Measurements from ENCODE around the gene GZF1.

GZF1 gene

DNA sequence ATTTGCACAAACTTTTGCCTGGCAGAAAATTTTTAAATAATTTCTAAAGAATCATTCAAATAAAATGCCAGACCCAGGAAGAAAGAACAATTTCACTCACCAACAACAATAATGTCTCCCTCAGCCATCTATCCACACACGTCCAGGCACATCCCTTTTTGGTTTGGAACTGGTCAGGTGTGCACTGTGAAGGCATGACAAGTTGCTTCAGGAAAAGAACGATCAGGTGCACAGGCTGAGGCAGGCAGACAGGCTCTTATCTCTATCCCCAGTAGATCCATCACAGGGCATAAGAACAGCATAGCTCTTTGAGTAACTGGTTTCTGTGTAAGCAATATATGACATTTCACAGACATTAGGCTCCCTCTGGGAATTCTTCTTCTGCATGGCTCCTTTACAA, 29.5 kb upstream of the GZF1 start:
- H2AFZ ChIP-seq (ENCODE audit: insufficient read depth, low read length, poor library complexity) = no peak overlapping the region
- H3K14ac ChIP-seq (ENCODE audit: low read length) = no peak overlapping the region
- no peak overlapping the region for H4K12ac ChIP-seq (ENCODE audit: low read depth, low read length)
- no peak overlapping the region for H3K4me2 ChIP-seq (ENCODE audit: low read length)
- H3K36me3 ChIP-seq (ENCODE audit: control insufficient read depth in 1 of 2, insufficient read depth in 2 of 2, low read length in 2 of 2) = no peaks in the 10 kb centered on the region
- no peak overlapping the region for H2BK5ac ChIP-seq (ENCODE audit: low read depth, low read length, poor library complexity)
- no peak overlapping the region for H3K23ac ChIP-seq (ENCODE audit: low read length)
- H3K9ac ChIP-seq (ENCODE audit: low read length) = no peak overlapping the region
- H3K9me3 ChIP-seq (ENCODE audit: insufficient read depth, low read depth, low read length) = peaks cover 4% of the 10 kb centered on the region
- DNase-seq = no peak
- H4K91ac ChIP-seq (ENCODE audit: low read depth, low read length) = no peak overlapping the region
- H3K27me3 ChIP-seq (ENCODE audit: insufficient read depth, low read length) = no peaks in the 10 kb centered on the region
- WGBS (ENCODE audit: extremely low coverage, insufficient coverage, insufficient read length) = no CpG with 5 or more reads among the region's 2 CpGs
- H3K4me3 ChIP-seq (ENCODE audit: low read depth, low read length) = no peak overlapping the region
- no peak overlapping the region for H2BK120ac ChIP-seq (ENCODE audit: insufficient read depth, low read length, poor library complexity)
- no peak overlapping the region for H2AK5ac ChIP-seq (ENCODE audit: low read length)
- H3K4me1 ChIP-seq (ENCODE audit: control insufficient read depth in 1 of 2, insufficient read depth in 2 of 2, low read length in 2 of 2) = no peaks in the 10 kb centered on the region
- H3K79me1 ChIP-seq (ENCODE audit: low read length) = no peaks in the 10 kb centered on the region
- H3K18ac ChIP-seq (ENCODE audit: low read length) = no peak overlapping the region
- no peak overlapping the region for H4K8ac ChIP-seq (ENCODE audit: low read depth, low read length)
- H2BK12ac ChIP-seq (ENCODE audit: low read length) = no peak overlapping the region
- no peaks in the 10 kb centered on the region for H3K79me2 ChIP-seq (ENCODE audit: control insufficient read depth, insufficient read depth, low read length, poor library complexity)
- no peak overlapping the region for H3K4ac ChIP-seq (ENCODE audit: low read depth, low read length)
- no peak overlapping the region for H3K27ac ChIP-seq (ENCODE audit: low read depth, low read length)

GRCh38 chr20:23334111-23334510, 27.9 kb upstream of the GZF1 start:
- Histone ChIP-seq H4K8ac (ENCODE audit: low read depth, low read length) (no peak overlapping the region), H3K14ac (ENCODE audit: low read length) (no peak overlapping the region), H2BK12ac (ENCODE audit: low read length) (no peak overlapping the region), H3K9me3 (ENCODE audit: insufficient read depth, low read depth, low read length) (no peaks in the 10 kb centered on the region), H2AFZ (ENCODE audit: insufficient read depth, low read length, poor library complexity) (no peak overlapping the region), H3K9ac (ENCODE audit: low read length) (no peak overlapping the region), H3K27me3 (ENCODE audit: insufficient read depth, low read length) (no peaks in the 10 kb centered on the region), H3K4me1 (ENCODE audit: control insufficient read depth in 1 of 2, insufficient read depth in 2 of 2, low read length in 2 of 2) (no peaks in the 10 kb centered on the region), H3K18ac (ENCODE audit: low read length) (no peak overlapping the region), H2BK120ac (ENCODE audit: insufficient read depth, low read length, poor library complexity) (no peak overlapping the region), H3K4ac (ENCODE audit: low read depth, low read length) (no peak overlapping the region), H3K23ac (ENCODE audit: low read length) (no peak overlapping the region), H3K79me2 (ENCODE audit: control insufficient read depth, insufficient read depth, low read length, poor library complexity) (no peaks in the 10 kb centered on the region), H4K12ac (ENCODE audit: low read depth, low read length) (no peak overlapping the region), H3K36me3 (ENCODE audit: control insufficient read depth in 1 of 2, insufficient read depth in 2 of 2, low read length in 2 of 2) (no peaks in the 10 kb centered on the region), H3K4me2 (ENCODE audit: low read length) (no peak overlapping the region), H3K79me1 (ENCODE audit: low read length) (no peaks in the 10 kb centered on the region), H4K91ac (ENCODE audit: low read depth, low read length) (no peak overlapping the region), H2AK5ac (ENCODE audit: low read length) (no peak overlapping the region), H3K4me3 (ENCODE audit: low read depth, low read length) (no peak overlapping the region), H2BK5ac (ENCODE audit: low read depth, low read length, poor library complexity) (no peak overlapping the region), H3K27ac (ENCODE audit: low read depth, low read length) (no peak overlapping the region)
- no CpG with 5 or more reads among the region's 3 CpGs for WGBS (ENCODE audit: extremely low coverage, insufficient coverage, insufficient read length)
- no peak for DNase-seq

- Histone ChIP-seq H3K23ac (ENCODE audit: low read length) (no peak overlapping the region), H3K79me1 (ENCODE audit: low read length) (no peaks in the 10 kb centered on the region), H4K91ac (ENCODE audit: low read depth, low read length) (no peak overlapping the region), H2BK5ac (ENCODE audit: low read depth, low read length, poor library complexity) (no peak overlapping the region), H3K9ac (ENCODE audit: low read length) (no peak overlapping the region), H3K4me3 (ENCODE audit: low read depth, low read length) (no peak overlapping the region), H4K8ac (ENCODE audit: low read depth, low read length) (no peak overlapping the region), H3K4ac (ENCODE audit: low read depth, low read length) (no peak overlapping the region), H3K4me2 (ENCODE audit: low read length) (no peak overlapping the region), H3K18ac (ENCODE audit: low read length) (no peak overlapping the region), H3K9me3 (ENCODE audit: insufficient read depth, low read depth, low read length) (peaks cover 3% of the 10 kb centered on the region), H3K14ac (ENCODE audit: low read length) (no peak overlapping the region), H3K27ac (ENCODE audit: low read depth, low read length) (no peak overlapping the region), H2BK120ac (ENCODE audit: insufficient read depth, low read length, poor library complexity) (no peak overlapping the region), H4K12ac (ENCODE audit: low read depth, low read length) (no peak overlapping the region), H2AFZ (ENCODE audit: insufficient read depth, low read length, poor library complexity) (no peak overlapping the region), H2BK12ac (ENCODE audit: low read length) (no peak overlapping the region), H3K27me3 (ENCODE audit: insufficient read depth, low read length) (no peaks in the 10 kb centered on the region), H3K79me2 (ENCODE audit: control insufficient read depth, insufficient read depth, low read length, poor library complexity) (no peaks in the 10 kb centered on the region), H3K36me3 (ENCODE audit: control insufficient read depth in 1 of 2, insufficient read depth in 2 of 2, low read length in 2 of 2) (no peaks in the 10 kb centered on the region), H3K4me1 (ENCODE audit: control insufficient read depth in 1 of 2, insufficient read depth in 2 of 2, low read length in 2 of 2) (no peaks in the 10 kb centered on the region), H2AK5ac (ENCODE audit: low read length) (no peak overlapping the region)
- no peak for DNase-seq
- no CpG with 5 or more reads among the region's 5 CpGs for WGBS (ENCODE audit: extremely low coverage, insufficient coverage, insufficient read length)
Observed at GRCh38 chr20:23335521-23335920, 26.5 kb upstream of the GZF1 start.

DNA sequence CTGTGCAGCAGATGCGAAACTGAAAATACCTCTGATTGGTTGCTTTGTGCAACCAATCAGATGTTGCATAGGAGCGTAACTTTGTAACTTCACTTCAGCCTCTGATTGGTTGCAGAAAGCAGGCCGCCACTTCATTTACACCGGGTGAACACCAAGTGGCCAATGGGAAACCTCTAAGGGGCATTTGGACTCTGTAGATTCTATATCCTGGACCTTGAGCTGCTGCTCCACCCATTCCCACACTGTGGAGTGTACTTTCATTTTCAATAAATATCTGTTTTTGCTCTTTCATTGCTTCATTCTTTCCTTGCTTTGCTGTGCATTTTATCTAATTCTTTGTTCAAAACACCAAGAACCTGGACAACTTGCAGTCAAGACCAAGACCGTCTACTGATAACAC, 25.5 kb upstream of the GZF1 start:
- H3K27ac ChIP-seq (ENCODE audit: low read depth, low read length) = no peak overlapping the region
- no peak for DNase-seq
- H2AK5ac ChIP-seq (ENCODE audit: low read length) = no peak overlapping the region
- no peak overlapping the region for H3K14ac ChIP-seq (ENCODE audit: low read length)
- no peaks in the 10 kb centered on the region for H3K79me2 ChIP-seq (ENCODE audit: control insufficient read depth, insufficient read depth, low read length, poor library complexity)
- no CpG with 5 or more reads among the region's 5 CpGs for WGBS (ENCODE audit: extremely low coverage, insufficient coverage, insufficient read length)
- no peak overlapping the region for H3K9ac ChIP-seq (ENCODE audit: low read length)
- no peak overlapping the region for H3K4ac ChIP-seq (ENCODE audit: low read depth, low read length)
- H4K12ac ChIP-seq (ENCODE audit: low read depth, low read length) = no peak overlapping the region
- no peaks in the 10 kb centered on the region for H3K27me3 ChIP-seq (ENCODE audit: insufficient read depth, low read length)
- H2BK120ac ChIP-seq (ENCODE audit: insufficient read depth, low read length, poor library complexity) = no peak overlapping the region
- H4K91ac ChIP-seq (ENCODE audit: low read depth, low read length) = no peak overlapping the region
- H3K36me3 ChIP-seq (ENCODE audit: control insufficient read depth in 1 of 2, insufficient read depth in 2 of 2, low read length in 2 of 2) = no peaks in the 10 kb centered on the region
- H2BK12ac ChIP-seq (ENCODE audit: low read length) = no peak overlapping the region
- no peak overlapping the region for H2AFZ ChIP-seq (ENCODE audit: insufficient read depth, low read length, poor library complexity)
- H3K4me2 ChIP-seq (ENCODE audit: low read length) = no peak overlapping the region
- peaks cover 3% of the 10 kb centered on the region for H3K9me3 ChIP-seq (ENCODE audit: insufficient read depth, low read depth, low read length)
- no peak overlapping the region for H3K18ac ChIP-seq (ENCODE audit: low read length)
- H3K4me1 ChIP-seq (ENCODE audit: control insufficient read depth in 1 of 2, insufficient read depth in 2 of 2, low read length in 2 of 2) = no peaks in the 10 kb centered on the region
- H3K23ac ChIP-seq (ENCODE audit: low read length) = no peak overlapping the region
- no peak overlapping the region for H3K4me3 ChIP-seq (ENCODE audit: low read depth, low read length)
- no peaks in the 10 kb centered on the region for H3K79me1 ChIP-seq (ENCODE audit: low read length)
- H4K8ac ChIP-seq (ENCODE audit: low read depth, low read length) = no peak overlapping the region
- no peak overlapping the region for H2BK5ac ChIP-seq (ENCODE audit: low read depth, low read length, poor library complexity)

GRCh38 chr20:23337312-23337711, 24.7 kb upstream of the GZF1 start:
- no peak overlapping the region for H2BK120ac ChIP-seq (ENCODE audit: insufficient read depth, low read length, poor library complexity)
- no peaks in the 10 kb centered on the region for H3K36me3 ChIP-seq (ENCODE audit: control insufficient read depth in 1 of 2, insufficient read depth in 2 of 2, low read length in 2 of 2)
- H3K14ac ChIP-seq (ENCODE audit: low read length) = no peak overlapping the region
- no peaks in the 10 kb centered on the region for H3K4me1 ChIP-seq (ENCODE audit: control insufficient read depth in 1 of 2, insufficient read depth in 2 of 2, low read length in 2 of 2)
- H4K91ac ChIP-seq (ENCODE audit: low read depth, low read length) = no peak overlapping the region
- no peak overlapping the region for H2BK12ac ChIP-seq (ENCODE audit: low read length)
- H3K4me3 ChIP-seq (ENCODE audit: low read depth, low read length) = no peak overlapping the region
- no peak overlapping the region for H4K8ac ChIP-seq (ENCODE audit: low read depth, low read length)
- H3K27ac ChIP-seq (ENCODE audit: low read depth, low read length) = no peak overlapping the region
- no peak overlapping the region for H3K4me2 ChIP-seq (ENCODE audit: low read length)
- H4K12ac ChIP-seq (ENCODE audit: low read depth, low read length) = no peak overlapping the region
- no peak overlapping the region for H3K23ac ChIP-seq (ENCODE audit: low read length)
- no peak overlapping the region for H3K18ac ChIP-seq (ENCODE audit: low read length)
- no peak overlapping the region for H3K9ac ChIP-seq (ENCODE audit: low read length)
- DNase-seq = no peak
- no peak overlapping the region for H2AK5ac ChIP-seq (ENCODE audit: low read length)
- H3K79me1 ChIP-seq (ENCODE audit: low read length) = no peaks in the 10 kb centered on the region
- no peak overlapping the region for H3K4ac ChIP-seq (ENCODE audit: low read depth, low read length)
- no peaks in the 10 kb centered on the region for H3K27me3 ChIP-seq (ENCODE audit: insufficient read depth, low read length)
- H3K9me3 ChIP-seq (ENCODE audit: insufficient read depth, low read depth, low read length) = peaks cover 3% of the 10 kb centered on the region
- H2BK5ac ChIP-seq (ENCODE audit: low read depth, low read length, poor library complexity) = no peak overlapping the region
- H3K79me2 ChIP-seq (ENCODE audit: control insufficient read depth, insufficient read depth, low read length, poor library complexity) = no peaks in the 10 kb centered on the region
- no peak overlapping the region for H2AFZ ChIP-seq (ENCODE audit: insufficient read depth, low read length, poor library complexity)

Measured in trophoblast cell (in vitro differentiated cells and primary cell).